Measurements from ENCODE around the gene RNF11.

DNA sequence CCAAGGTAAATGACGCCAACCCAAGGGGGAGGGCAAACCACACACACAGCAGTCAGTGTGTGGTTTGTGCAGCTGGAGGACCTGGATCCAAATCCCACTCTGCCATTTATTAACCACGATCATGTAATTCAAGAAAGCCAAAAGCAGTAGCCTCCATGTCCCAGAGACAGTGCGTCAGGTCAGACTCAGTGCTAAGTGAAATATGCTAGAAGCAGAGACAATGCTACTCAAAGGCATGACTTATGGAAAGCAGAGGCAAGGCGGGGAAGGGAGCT, 80.7 kb downstream of the RNF11 start:
- TF ChIP-seq, protein P1, sequence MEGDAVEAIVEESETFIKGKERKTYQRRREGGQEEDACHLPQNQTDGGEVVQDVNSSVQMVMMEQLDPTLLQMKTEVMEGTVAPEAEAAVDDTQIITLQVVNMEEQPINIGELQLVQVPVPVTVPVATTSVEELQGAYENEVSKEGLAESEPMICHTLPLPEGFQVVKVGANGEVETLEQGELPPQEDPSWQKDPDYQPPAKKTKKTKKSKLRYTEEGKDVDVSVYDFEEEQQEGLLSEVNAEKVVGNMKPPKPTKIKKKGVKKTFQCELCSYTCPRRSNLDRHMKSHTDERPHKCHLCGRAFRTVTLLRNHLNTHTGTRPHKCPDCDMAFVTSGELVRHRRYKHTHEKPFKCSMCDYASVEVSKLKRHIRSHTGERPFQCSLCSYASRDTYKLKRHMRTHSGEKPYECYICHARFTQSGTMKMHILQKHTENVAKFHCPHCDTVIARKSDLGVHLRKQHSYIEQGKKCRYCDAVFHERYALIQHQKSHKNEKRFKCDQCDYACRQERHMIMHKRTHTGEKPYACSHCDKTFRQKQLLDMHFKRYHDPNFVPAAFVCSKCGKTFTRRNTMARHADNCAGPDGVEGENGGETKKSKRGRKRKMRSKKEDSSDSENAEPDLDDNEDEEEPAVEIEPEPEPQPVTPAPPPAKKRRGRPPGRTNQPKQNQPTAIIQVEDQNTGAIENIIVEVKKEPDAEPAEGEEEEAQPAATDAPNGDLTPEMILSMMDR (IDR thresholded peaks at IDR 0.05) = no peak
- TF ChIP-seq POLR2AphosphoS5 (IDR thresholded peaks at IDR 0.05) = no peak

Data from prostate gland (tissue), 2 donors.